Fibroblast of villous mesenchyme (primary cell): ENCODE data around the gene JAG1. TPM values are rescaled to one million over a fixed set of nuclear protein-coding genes. Genes with fewer than 3 reads are reported as not detected.

Source experiments
- DNase-seq: peaks from one replicate; pipeline ENCODE4 v3.0.0-alpha.2; 2010; ENCODE audit warnings: low read depth
- H3K4me3 ChIP-seq: 2 replicates; pipeline ENCODE4 v1.5.1; 2011; ENCODE audit warnings: low read depth, mild to moderate bottlenecking, low read length
- total RNA-seq: library from RNA; depleted of rRNA; stranded (reverse); fragments of >200 nt; gene quantifications from 2 replicates; pipeline ENCODE4 v1.2.3, GENCODE V29; 2012
- TF ChIP-seq, protein P1 (sequence below): IDR thresholded peaks from 2 replicates; pipeline ENCODE4 v1.5.1; 2012; ENCODE audit warnings: low read depth, mild to moderate bottlenecking, low read length; ENCODE audit not compliant: insufficient read depth

The JAG1 gene
- total RNA-seq, 1 donor = 12.1 TPM

DNA sequence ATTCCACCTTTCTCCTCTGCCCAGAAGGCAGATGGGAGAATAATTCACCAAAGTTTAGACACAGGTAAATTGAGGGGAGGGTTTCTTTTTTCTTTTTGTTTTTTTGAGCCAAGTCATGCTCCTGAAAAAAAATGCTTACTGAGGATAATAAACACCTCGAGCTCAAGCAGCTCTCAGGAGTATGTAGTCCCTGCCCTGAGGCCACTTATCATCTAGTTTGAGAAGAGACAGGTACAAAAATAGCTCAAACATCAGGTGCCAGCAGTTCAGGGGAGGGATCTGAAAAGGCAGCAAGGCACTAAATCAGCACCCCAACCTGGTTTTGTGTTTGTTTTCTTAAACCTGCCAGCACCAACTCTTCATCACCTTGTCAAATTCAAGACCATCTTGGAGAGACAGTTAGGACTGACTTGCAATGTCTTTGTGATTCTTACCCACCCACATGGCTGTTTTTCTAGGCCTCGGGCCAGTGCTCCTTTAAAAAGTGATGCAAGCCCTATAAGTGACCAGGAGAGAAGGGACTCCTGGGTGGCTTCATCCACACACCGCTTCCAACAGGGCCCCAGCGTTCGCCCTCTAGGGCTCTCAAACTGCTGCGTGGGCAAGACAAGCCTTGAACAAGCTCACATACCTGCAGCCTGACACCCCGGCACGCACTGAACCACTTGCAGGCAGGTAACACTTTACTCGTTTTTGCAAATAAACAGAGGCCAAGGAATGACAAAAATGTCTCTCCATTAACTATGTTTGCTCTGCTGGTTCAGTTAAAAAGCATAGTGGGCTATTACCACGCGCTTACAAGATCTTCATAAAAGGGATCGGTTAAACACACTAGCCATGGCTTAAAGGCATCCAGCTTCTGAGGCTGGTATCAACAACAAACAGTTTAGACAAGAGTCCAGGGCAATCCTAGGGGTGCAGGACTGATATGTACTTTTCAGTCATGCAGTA, 13.9 kb downstream of the JAG1 start:
- DNase-seq = no peak
- H3K4me3 ChIP-seq = no peak overlapping the region
- TF ChIP-seq, protein P1, sequence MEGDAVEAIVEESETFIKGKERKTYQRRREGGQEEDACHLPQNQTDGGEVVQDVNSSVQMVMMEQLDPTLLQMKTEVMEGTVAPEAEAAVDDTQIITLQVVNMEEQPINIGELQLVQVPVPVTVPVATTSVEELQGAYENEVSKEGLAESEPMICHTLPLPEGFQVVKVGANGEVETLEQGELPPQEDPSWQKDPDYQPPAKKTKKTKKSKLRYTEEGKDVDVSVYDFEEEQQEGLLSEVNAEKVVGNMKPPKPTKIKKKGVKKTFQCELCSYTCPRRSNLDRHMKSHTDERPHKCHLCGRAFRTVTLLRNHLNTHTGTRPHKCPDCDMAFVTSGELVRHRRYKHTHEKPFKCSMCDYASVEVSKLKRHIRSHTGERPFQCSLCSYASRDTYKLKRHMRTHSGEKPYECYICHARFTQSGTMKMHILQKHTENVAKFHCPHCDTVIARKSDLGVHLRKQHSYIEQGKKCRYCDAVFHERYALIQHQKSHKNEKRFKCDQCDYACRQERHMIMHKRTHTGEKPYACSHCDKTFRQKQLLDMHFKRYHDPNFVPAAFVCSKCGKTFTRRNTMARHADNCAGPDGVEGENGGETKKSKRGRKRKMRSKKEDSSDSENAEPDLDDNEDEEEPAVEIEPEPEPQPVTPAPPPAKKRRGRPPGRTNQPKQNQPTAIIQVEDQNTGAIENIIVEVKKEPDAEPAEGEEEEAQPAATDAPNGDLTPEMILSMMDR = no peak

DNA sequence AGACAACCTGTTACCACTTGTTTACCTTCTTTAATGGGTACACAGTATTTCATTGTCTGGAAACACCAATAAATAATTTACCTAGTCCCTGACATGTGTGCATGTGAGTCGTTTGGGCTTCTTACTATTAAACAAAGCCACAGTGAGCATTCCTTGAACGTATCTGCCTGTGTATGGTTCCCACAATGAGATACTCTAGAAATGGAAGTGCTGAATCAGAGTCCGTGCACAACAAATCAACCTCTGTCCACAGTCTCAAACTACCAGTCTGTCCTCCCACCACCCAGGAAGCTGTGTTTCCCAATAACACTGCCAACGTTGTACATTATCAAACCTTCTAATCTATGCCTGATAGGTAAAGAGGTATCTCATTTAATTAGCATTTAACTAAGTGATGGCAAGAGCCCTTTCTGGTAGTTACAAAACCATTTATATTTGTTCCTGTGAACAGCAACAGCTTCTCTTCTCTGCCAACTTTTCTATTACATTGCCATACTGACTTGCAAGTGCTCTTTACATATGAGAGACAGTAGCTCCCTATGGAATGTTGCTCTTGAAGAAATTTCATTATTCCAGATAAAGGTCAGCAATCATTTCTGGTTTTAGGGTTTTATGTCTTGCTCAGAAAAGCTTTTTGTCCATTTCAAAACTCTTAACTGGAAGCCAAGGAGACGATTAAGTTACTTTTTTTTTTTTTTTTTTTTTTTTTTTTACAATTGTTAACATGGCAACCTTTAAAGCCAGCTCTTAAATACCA, 14.7 kb downstream of the JAG1 start:
- TF ChIP-seq, protein P1 = no peak
- no peak overlapping the region for H3K4me3 ChIP-seq
- no peak for DNase-seq

DNA sequence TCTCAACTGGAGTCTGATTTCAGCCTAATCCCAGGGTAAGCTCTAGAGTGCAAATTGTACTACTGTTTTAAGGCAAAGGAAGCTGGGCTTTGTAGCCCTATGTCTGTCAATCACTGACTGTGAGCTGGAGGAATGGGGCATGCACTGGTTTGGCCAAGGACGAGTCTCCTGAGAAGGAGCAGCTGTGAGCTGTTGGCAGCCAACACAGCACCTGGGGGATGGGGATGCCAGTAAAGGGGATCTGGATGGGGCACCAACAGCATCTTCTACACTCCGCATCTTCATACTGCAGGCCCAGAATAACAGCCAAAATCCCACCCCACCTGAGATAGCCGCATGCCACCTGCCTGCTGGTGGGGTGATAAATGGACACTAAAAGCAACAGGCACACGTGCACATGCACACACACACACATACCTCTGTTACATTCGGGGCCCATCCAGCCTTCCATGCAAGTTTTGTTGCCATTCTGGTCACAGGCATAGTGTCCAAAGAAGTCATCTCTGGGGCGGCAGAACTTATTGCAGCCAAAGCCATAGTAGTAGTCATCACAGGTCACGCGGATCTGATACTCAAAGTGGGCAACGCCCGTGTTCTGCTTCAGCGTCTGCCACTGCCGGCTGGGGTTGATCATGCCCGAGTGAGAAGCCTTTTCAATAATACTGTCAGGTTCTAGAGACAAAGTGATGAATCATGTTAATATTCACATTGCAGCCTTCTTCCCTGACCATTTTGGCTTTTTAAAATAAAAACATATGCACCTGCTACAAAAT, 15.6 kb downstream of the JAG1 start:
- H3K4me3 ChIP-seq = no peak overlapping the region
- TF ChIP-seq, protein P1 = no peak
- DNase-seq = no peak

DNA sequence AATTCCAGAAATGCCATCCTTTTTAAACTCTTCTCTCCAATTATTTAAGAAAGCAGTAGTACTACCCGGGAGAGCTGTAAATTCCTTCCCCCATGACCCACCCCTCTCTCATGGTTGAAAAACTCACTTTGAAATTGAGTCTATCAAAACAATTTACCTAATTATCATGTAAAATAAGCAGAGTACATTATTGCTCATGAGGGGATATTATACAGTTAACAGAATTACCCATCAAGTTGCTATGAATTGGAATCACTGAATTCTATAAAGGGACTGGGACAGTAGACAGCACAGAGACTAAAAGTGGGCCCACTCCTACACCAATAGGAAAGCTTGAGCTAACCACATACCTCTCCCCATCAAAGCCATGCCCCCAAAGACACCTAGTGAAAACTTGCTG, 16.3 kb downstream of the JAG1 start:
- no peak for DNase-seq
- TF ChIP-seq, protein P1 = no peak
- H3K4me3 ChIP-seq = no peak overlapping the region

DNA sequence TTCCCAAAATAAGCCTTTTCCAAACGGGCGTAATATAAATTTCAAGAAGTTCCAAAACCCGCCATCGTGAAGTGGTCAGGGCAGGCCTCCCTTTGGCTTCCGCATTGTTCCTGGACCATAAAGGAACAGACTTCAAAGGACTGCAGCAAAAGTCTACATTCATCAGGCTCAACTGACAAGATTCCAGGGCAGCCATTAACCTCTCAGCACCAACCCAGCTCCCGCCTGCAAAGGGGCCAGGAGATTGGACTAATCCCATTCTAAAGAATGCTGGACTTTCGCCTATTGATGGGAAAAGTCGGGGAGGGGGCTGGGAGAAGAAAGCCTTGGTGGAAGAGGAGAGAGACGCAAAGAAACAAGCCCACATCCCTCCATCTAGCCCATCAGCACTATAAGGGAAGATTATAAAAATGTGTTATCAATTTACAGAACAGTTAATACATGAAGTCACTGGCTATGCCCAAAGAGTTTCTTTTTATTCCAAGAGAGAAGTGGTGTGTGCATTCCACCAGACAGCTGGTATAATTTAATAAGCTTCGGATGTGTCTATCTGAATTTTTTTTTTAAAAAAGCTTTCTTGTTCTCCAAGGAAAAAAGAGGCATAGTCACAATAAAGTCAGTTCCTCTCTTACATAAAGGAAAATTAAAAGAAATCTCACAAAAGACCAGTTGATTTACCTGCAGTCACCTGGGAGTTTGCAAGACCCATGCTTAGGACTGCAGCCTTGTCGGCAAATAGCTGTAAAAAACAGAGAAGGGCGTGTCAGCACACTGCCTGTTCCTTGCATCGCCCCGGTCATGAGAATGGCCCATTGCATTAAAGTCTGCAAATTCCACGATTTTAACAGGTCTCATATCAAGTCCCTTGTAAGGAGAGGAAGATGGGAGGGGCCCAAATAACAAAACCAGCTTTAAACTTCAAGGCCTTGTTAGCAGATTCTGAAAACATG, 17.8 kb downstream of the JAG1 start:
- TF ChIP-seq, protein P1 = no peak
- no peak for DNase-seq
- no peak overlapping the region for H3K4me3 ChIP-seq
